Gastrocnemius medialis (tissue), 4 donors: ENCODE data around the gene CCDC50. TPM values are rescaled to one million over a fixed set of nuclear protein-coding genes. Genes with fewer than 3 reads are reported as not detected.

Source experiments
- ATAC-seq, 2 donors: fragments of 150-250 bp; one replicate each; pipeline ENCODE4 v1.9.1; 2016
- DNase-seq, 2 donors: peaks; one replicate each; pipeline ENCODE4 v3.0.0-alpha.2; 2019
- H3K27ac ChIP-seq, 4 donors: fragments of 200-600 bp; sonication (generic); 1 replicate in 1 of 4; 2 replicates in 3 of 4; pipeline ENCODE4 v1.5.1; 2016 to 2018; ENCODE audit warnings: mild to moderate bottlenecking in 2 of 4, moderate library complexity in 1 of 4
- H3K27me3 ChIP-seq, 3 donors: fragments of 200-600 bp; sonication (generic) in 2 of 3; 1 replicate in 1 of 3; 2 replicates in 2 of 3; pipeline versions ENCODE4 v1.5.1 to v1.6.0; 2016 to 2019; ENCODE audit warnings: mild to moderate bottlenecking in 1 of 3, moderate library complexity in 1 of 3
- H3K36me3 ChIP-seq, 2 donors: fragments of 200-600 bp; sonication (generic) in 1 of 2; one replicate each; pipeline ENCODE4 v1.5.1; 2017 to 2018
- H3K4me1 ChIP-seq, 2 donors: fragments of 200-600 bp; sonication (generic) in 1 of 2; one replicate each; pipeline ENCODE4 v1.5.1; 2016 to 2017; ENCODE audit warnings: mild to moderate bottlenecking in 2 of 2
- H3K4me3 ChIP-seq, 4 donors: fragments of 200-600 bp; sonication (generic) in 3 of 4; 1 replicate in 1 of 4; 2 replicates in 3 of 4; pipeline ENCODE4 v1.5.1; 2016 to 2019; ENCODE audit warnings: mild to moderate bottlenecking in 2 of 4
- H3K9me3 ChIP-seq, 3 donors: fragments of 200-600 bp; sonication (generic) in 2 of 3; 1 replicate in 1 of 3; 2 replicates in 2 of 3; pipeline ENCODE4 v1.5.1; 2016 to 2019
- CTCF ChIP-seq, 5 experiments: fragments of 450-650 bp in 3 of 5; fragments of 200-600 bp in 2 of 5; sonication (generic) in 2 of 5; IDR thresholded peaks in 4 of 5; conservative IDR thresholded peaks in 1 of 5; 1 replicate in 4 of 5; 2 replicates in 1 of 5; pipeline ENCODE4 v1.5.1; 2016 to 2019; ENCODE audit warnings: antibody characterized with exemption in 5 of 5, mild to moderate bottlenecking in 3 of 5, moderate library complexity in 3 of 5
- POLR2A ChIP-seq, 2 donors: fragments of 450-650 bp; IDR thresholded peaks; one replicate each; pipeline ENCODE4 v1.6.1; 2017; ENCODE audit warnings: antibody characterized with exemption in 2 of 2, mild to moderate bottlenecking in 2 of 2, moderate library complexity in 2 of 2
- in situ Hi-C, 4 donors: fragments of 200-750 bp; cut with MboI; loops; one replicate each; pipeline versions ENCODE4 v1.15.0 to v1.8.0; 2017; ENCODE audit warnings: low sequenced_read_pairs in 4 of 4
- intact Hi-C: fragments of 100-400 bp; cut with DNase I; formaldehyde crosslinking; loops from one replicate; pipeline ENCODE4 v1.15.1; 2023; ENCODE audit warnings: low total_unique reads
- total RNA-seq, 4 donors: library from RNA; depleted of rRNA; stranded (reverse); fragments of >200 nt; gene quantifications; one replicate each; pipeline versions ENCODE4 v1.1.0 to v1.2.3, GENCODE V29; 2016

The CCDC50 gene
- total RNA-seq, 4 donors from 2014 or later, result 45.0 to 69.9 (median 64.2) TPM

GRCh38 chr3:191438150-191438814 lies 109.1 kb downstream of the CCDC50 start:
- Histone ChIP-seq H3K27ac (no peak overlapping the region), H3K4me3 (no peak overlapping the region), H3K9me3 (no peaks in the 10 kb centered on the region), H3K27me3 (no peaks in the 10 kb centered on the region), H3K36me3 (no peaks in the 10 kb centered on the region), H3K4me1 (no peaks in the 10 kb centered on the region)
- ATAC-seq (no peak), DNase-seq (no peak)
- intact Hi-C loops (no loop called here), in situ Hi-C loops (no loop called here)
- TF ChIP-seq CTCF (IDR thresholded peaks at IDR 0.05 in 4 of 5, conservative IDR thresholded peaks at IDR 0.05 in 1 of 5) (no peak), POLR2A (IDR thresholded peaks at IDR 0.05) (no peak)

GRCh38 chr3:191440532-191440931 lies 111.3 kb downstream of the CCDC50 start:
- intact Hi-C loops (no loop called here), in situ Hi-C loops (no loop called here)
- ATAC-seq (no peak), DNase-seq (no peak)
- no peak for TF ChIP-seq POLR2A (IDR thresholded peaks at IDR 0.05)
- TF ChIP-seq CTCF (IDR thresholded peaks at IDR 0.05 in 4 of 5, conservative IDR thresholded peaks at IDR 0.05 in 1 of 5), result no peak
- Histone ChIP-seq H3K36me3 (no peaks in the 10 kb centered on the region), H3K4me3 (no peak overlapping the region), H3K27ac (no peak overlapping the region), H3K9me3 (no peaks in the 10 kb centered on the region), H3K27me3 (no peaks in the 10 kb centered on the region), H3K4me1 (no peaks in the 10 kb centered on the region)

- no peak for TF ChIP-seq POLR2A (IDR thresholded peaks at IDR 0.05)
- TF ChIP-seq CTCF (IDR thresholded peaks at IDR 0.05 in 4 of 5, conservative IDR thresholded peaks at IDR 0.05 in 1 of 5), result no peak
- Histone ChIP-seq H3K36me3 (no peaks in the 10 kb centered on the region), H3K4me3 (no peak overlapping the region), H3K27ac (no peak overlapping the region), H3K27me3 (no peaks in the 10 kb centered on the region), H3K4me1 (no peaks in the 10 kb centered on the region), H3K9me3 (no peaks in the 10 kb centered on the region)
- ATAC-seq (no peak), DNase-seq (no peak)
- intact Hi-C loops, result no loop called here
- in situ Hi-C loops, result no loop called here
Measured at GRCh38 chr3:191441687-191442086, 112.5 kb downstream of the CCDC50 start.

- ATAC-seq (no peak), DNase-seq (no peak)
- H3K9me3 ChIP-seq, result no peaks in the 10 kb centered on the region
- intact Hi-C loops, result no loop called here
- no peaks in the 10 kb centered on the region for H3K4me1 ChIP-seq
- H3K36me3 ChIP-seq, result no peaks in the 10 kb centered on the region
- no peaks in the 10 kb centered on the region for H3K27me3 ChIP-seq
- no peak overlapping the region for H3K27ac ChIP-seq
- in situ Hi-C loops, result no loop called here
- TF ChIP-seq POLR2A (IDR thresholded peaks at IDR 0.05), result no peak
- no peak for TF ChIP-seq CTCF (IDR thresholded peaks at IDR 0.05 in 4 of 5, conservative IDR thresholded peaks at IDR 0.05 in 1 of 5)
- no peak overlapping the region for H3K4me3 ChIP-seq
Measured at GRCh38 chr3:191444569-191444968, 115.4 kb downstream of the CCDC50 start.

Other genes starting within 250 kb of the CCDC50 start
- gene OSTN, start 130.2 kb upstream of the CCDC50 start, total RNA-seq, result under 1 TPM in 1 of 4 donors, not detected in 3; 0.07 TPM
- gene UTS2B, start 1.1 kb downstream of the CCDC50 start, total RNA-seq, result not detected
- not detected for gene PYDC2, start 131.8 kb downstream of the CCDC50 start, total RNA-seq